ENCODE data around the gene SLC30A4. TPM values are rescaled to one million over a fixed set of nuclear protein-coding genes. Genes with fewer than 3 reads are reported as not detected.

The SLC30A4 gene
- total and polyA plus RNA-seq, 8 donors, result 0.80 to 2.2 (median 1.4) TPM

- H3K4me1 ChIP-seq, result no peaks in the 10 kb centered on the region
- WGBS, 2 donors, result 65 to 70% methylated on average over 7 of the region's 7 CpGs
- H3K27me3 ChIP-seq, result no peaks in the 10 kb centered on the region
- H3K4me3 ChIP-seq, result no peak overlapping the region
- DNase-seq (no peak), ATAC-seq (no peak), FAIRE-seq (no peak)
- no peak overlapping the region for H3K27ac ChIP-seq
- H3K9me3 ChIP-seq, result no peaks in the 10 kb centered on the region
- intact Hi-C loops (cut with DNase I), result no loop called here
- H3K36me3 ChIP-seq, result no peaks in the 10 kb centered on the region
- no peak for TF ChIP-seq CTCF (IDR thresholded peaks at IDR 0.05)
Measured at GRCh38 chr15:45469441-45469840, 53.1 kb downstream of the SLC30A4 start.

- H3K9me3 ChIP-seq, result no peaks in the 10 kb centered on the region
- H3K36me3 ChIP-seq, result no peaks in the 10 kb centered on the region
- intact Hi-C loops (cut with DNase I), result no loop called here
- TF ChIP-seq CTCF (IDR thresholded peaks at IDR 0.05), result no peak
- no peak for ATAC-seq
- DNase-seq, result no peak
- 54 to 68% methylated on average over 2 of the region's 2 CpGs for WGBS, 2 donors
- no peak overlapping the region for H3K27ac ChIP-seq
- FAIRE-seq, result no peak
- H3K27me3 ChIP-seq, result no peaks in the 10 kb centered on the region
- H3K4me3 ChIP-seq, result no peak overlapping the region
- H3K4me1 ChIP-seq, result no peaks in the 10 kb centered on the region
Measured at GRCh38 chr15:45469027-45469426, 53.5 kb downstream of the SLC30A4 start.

- 70 to 72% methylated on average over 4 of the region's 4 CpGs for WGBS, 2 donors
- FAIRE-seq (no peak), ATAC-seq (no peak), DNase-seq (no peak)
- Histone ChIP-seq H3K27ac (no peak overlapping the region), H3K36me3 (no peaks in the 10 kb centered on the region), H3K27me3 (no peaks in the 10 kb centered on the region), H3K9me3 (no peaks in the 10 kb centered on the region), H3K4me1 (no peaks in the 10 kb centered on the region), H3K4me3 (no peak overlapping the region)
- intact Hi-C loops (cut with DNase I), result no loop called here
- no peak for TF ChIP-seq CTCF (IDR thresholded peaks at IDR 0.05)
Measured at GRCh38 chr15:45468294-45468693, 54.3 kb downstream of the SLC30A4 start.

- H3K4me1 ChIP-seq, result peaks cover 0 to 13% (median 0%) of the 10 kb centered on the region in 3 donors
- FAIRE-seq (peak; percentile 73), DNase-seq (peak in 5 of 6 donors; percentile 39 to 84 (median 67)), ATAC-seq (peak; percentile 64 to 73 (median 70))
- intact Hi-C loops (cut with DNase I), result loop anchor here in 2 of 3 donors (5.0 to 10.0 kb wide), 2 partner anchors 153 to 156 kb away; no protein-coding TSS in a partner anchor
- TF ChIP-seq CTCF (IDR thresholded peaks at IDR 0.05), result peak; percentile 73 to 95 (median 88)
- peak overlapping the region; percentile 13 to 32 (median 22) for H3K4me3 ChIP-seq
- H3K27ac ChIP-seq, result peak overlapping the region in 2 of 4 donors; percentile 15 to 19
- no peaks in the 10 kb centered on the region for H3K27me3 ChIP-seq
- 2 to 3% methylated on average over 12 of the region's 12 CpGs for WGBS, 2 donors
- no peaks in the 10 kb centered on the region for H3K9me3 ChIP-seq
- no peaks in the 10 kb centered on the region for H3K36me3 ChIP-seq
Measured at GRCh38 chr15:45458746-45459403, 63.7 kb downstream of the SLC30A4 start.
